ENCODE data around the gene RNF169. TPM values are rescaled to one million over a fixed set of nuclear protein-coding genes. Genes with fewer than 3 reads are reported as not detected.

The RNF169 gene
- total and polyA plus RNA-seq, 2 of the 13 experiments (the other 11 are each of a cell fraction or from before 2014, with no cell fraction given): 5.3 to 14.2 TPM

DNA sequence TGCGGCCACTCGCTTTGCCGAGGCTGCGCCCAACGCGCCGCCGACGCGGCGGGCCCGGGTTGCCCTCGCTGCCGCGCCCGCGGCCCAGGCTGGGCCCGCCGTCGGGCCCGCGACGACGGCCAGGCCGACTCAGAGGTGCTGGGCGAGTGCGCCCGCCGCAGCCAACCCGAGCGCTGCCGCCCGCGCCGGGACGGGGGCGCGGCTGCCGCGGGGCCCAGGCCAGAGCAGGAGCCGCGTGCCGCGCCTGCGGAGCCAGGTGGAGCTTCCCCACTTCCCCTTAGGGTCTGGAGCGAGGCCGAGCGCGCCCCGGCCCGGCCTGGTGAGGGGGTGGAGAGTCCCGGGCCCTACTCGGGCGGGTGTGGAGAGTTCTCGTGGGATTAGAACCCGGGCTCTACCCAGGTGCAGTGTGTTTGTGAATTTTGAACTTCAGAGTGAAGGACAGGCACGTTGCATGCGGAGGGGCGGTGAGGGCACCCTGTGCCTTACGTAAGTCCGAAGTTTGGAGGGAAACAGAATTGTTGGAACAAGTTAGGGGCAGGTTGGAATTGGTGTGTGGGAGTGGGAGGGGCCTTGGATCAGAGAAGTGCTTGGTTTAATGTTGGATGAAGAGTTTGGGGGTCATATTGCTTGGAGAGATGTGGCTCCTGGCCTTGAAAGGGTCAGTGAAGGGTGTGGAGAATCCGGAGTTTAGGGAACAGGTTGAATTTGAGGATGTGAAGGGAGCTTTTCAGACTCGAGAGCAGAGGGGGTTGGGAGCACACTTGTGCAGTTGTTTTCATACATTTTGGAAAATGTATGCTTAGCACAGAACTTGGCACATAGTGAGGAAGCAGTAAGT is 697 bp downstream of the RNF169 start (continued):
- TF ChIP-seq, protein P1, sequence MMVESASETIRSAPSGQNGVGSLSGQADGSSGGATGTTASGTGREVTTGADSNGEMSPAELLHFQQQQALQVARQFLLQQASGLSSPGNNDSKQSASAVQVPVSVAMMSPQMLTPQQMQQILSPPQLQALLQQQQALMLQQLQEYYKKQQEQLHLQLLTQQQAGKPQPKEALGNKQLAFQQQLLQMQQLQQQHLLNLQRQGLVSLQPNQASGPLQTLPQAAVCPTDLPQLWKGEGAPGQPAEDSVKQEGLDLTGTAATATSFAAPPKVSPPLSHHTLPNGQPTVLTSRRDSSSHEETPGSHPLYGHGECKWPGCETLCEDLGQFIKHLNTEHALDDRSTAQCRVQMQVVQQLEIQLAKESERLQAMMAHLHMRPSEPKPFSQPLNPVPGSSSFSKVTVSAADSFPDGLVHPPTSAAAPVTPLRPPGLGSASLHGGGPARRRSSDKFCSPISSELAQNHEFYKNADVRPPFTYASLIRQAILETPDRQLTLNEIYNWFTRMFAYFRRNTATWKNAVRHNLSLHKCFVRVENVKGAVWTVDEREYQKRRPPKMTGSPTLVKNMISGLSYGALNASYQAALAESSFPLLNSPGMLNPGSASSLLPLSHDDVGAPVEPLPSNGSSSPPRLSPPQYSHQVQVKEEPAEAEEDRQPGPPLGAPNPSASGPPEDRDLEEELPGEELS (CRISPR knock-in tag; IDR thresholded peaks at IDR 0.05): peak; percentile 31; the same call in 1 of the 2 replicates
- TF ChIP-seq ZNF746 (CRISPR knock-in tag; IDR thresholded peaks at IDR 0.05): peak; percentile 79
- no peak for TF ChIP-seq PHF5A (CRISPR knock-in tag; IDR thresholded peaks at IDR 0.05; ENCODE audit: low read depth, unreplicated experiment)
- TF ChIP-seq ZKSCAN8 (CRISPR knock-in tag; IDR thresholded peaks at IDR 0.05; ENCODE audit: borderline replicate concordance): no peak
- TF ChIP-seq, protein P2, sequence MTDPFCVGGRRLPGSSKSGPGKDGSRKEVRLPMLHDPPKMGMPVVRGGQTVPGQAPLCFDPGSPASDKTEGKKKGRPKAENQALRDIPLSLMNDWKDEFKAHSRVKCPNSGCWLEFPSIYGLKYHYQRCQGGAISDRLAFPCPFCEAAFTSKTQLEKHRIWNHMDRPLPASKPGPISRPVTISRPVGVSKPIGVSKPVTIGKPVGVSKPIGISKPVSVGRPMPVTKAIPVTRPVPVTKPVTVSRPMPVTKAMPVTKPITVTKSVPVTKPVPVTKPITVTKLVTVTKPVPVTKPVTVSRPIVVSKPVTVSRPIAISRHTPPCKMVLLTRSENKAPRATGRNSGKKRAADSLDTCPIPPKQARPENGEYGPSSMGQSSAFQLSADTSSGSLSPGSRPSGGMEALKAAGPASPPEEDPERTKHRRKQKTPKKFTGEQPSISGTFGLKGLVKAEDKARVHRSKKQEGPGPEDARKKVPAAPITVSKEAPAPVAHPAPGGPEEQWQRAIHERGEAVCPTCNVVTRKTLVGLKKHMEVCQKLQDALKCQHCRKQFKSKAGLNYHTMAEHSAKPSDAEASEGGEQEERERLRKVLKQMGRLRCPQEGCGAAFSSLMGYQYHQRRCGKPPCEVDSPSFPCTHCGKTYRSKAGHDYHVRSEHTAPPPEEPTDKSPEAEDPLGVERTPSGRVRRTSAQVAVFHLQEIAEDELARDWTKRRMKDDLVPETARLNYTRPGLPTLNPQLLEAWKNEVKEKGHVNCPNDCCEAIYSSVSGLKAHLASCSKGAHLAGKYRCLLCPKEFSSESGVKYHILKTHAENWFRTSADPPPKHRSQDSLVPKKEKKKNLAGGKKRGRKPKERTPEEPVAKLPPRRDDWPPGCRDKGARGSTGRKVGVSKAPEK (CRISPR knock-in tag; IDR thresholded peaks at IDR 0.05; ENCODE audit: borderline replicate concordance): no peak
- no peak for TF ChIP-seq SP1 (IDR thresholded peaks at IDR 0.05)
- no peak for TF ChIP-seq SP1 (CRISPR knock-in tag; IDR thresholded peaks at IDR 0.05)
- 0 out of 2 replicates have a peak, but pooled peaks have one; percentile 24 for TF ChIP-seq ELF4 (CRISPR knock-in tag; IDR thresholded peaks at IDR 0.05; ENCODE audit: borderline replicate concordance)
- peak; percentile 30; the same call in 1 of the 2 replicates for TF ChIP-seq ZNF740 (CRISPR knock-in tag; IDR thresholded peaks at IDR 0.05)
- TF ChIP-seq JARID2 (CRISPR knock-in tag; IDR thresholded peaks at IDR 0.05; ENCODE audit: insufficient replicate concordance): no peak
- TF ChIP-seq ZBTB3 (CRISPR knock-in tag; IDR thresholded peaks at IDR 0.05; ENCODE audit: borderline replicate concordance, low read depth): no peak
- TF ChIP-seq SALL2 (CRISPR knock-in tag; IDR thresholded peaks at IDR 0.05): 0 out of 2 replicates have a peak, but pooled peaks have one; percentile 34
- TF ChIP-seq, protein P3, sequence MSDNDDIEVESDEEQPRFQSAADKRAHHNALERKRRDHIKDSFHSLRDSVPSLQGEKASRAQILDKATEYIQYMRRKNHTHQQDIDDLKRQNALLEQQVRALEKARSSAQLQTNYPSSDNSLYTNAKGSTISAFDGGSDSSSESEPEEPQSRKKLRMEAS (IDR thresholded peaks at IDR 0.05): peak; percentile 92
- TF ChIP-seq TFE3 (CRISPR knock-in tag; IDR thresholded peaks at IDR 0.05): no peak; the same call in 1 of the 2 replicates
- no peak for TF ChIP-seq KDM6A (CRISPR knock-in tag; IDR thresholded peaks at IDR 0.05; ENCODE audit: low read depth)
- peak; percentile 53; the same call in 1 of the 2 replicates for TF ChIP-seq HNF4G (IDR thresholded peaks at IDR 0.05; ENCODE audit: borderline replicate concordance, low read depth, low read length)
- no peak for TF ChIP-seq HNF4G (CRISPR knock-in tag; IDR thresholded peaks at IDR 0.05; ENCODE audit: borderline replicate concordance, low read depth)
- TF ChIP-seq YEATS2 (CRISPR knock-in tag; IDR thresholded peaks at IDR 0.05; ENCODE audit: borderline replicate concordance): peak; percentile 61
- no peak for TF ChIP-seq MXI1 (IDR thresholded peaks at IDR 0.05; ENCODE audit: borderline replicate concordance, low read depth, low read length)
- TF ChIP-seq, protein P4, sequence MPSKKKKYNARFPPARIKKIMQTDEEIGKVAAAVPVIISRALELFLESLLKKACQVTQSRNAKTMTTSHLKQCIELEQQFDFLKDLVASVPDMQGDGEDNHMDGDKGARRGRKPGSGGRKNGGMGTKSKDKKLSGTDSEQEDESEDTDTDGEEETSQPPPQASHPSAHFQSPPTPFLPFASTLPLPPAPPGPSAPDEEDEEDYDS (CRISPR knock-in tag; IDR thresholded peaks at IDR 0.05): peak; percentile 40

Measured in HepG2 (cell line).